ENCODE data around the gene ONECUT1.
A peak's percentile ranks its signal among the peaks of the same experiment; 100 is the strongest.

The ONECUT1 gene

GRCh38 chr15:52710708-52711389 lies 79.3 kb downstream of the ONECUT1 start:
- Mint-ChIP-seq H3K36me3 (ENCODE audit: low read depth) (no peaks in the 10 kb centered on the region), H3K9me3 (no peaks in the 10 kb centered on the region), H3K27ac (peak overlapping the region; percentile 23), H3K27me3 (no peaks in the 10 kb centered on the region), H3K4me1 (ENCODE audit: low read depth) (peaks cover 11% of the 10 kb centered on the region), H3K4me3 (no peak overlapping the region)

GRCh38 chr15:52710050-52710707 lies 80.0 kb downstream of the ONECUT1 start:
- H3K27me3 Mint-ChIP-seq, result no peaks in the 10 kb centered on the region
- H3K9me3 Mint-ChIP-seq, result no peaks in the 10 kb centered on the region
- no peaks in the 10 kb centered on the region for H3K36me3 Mint-ChIP-seq (ENCODE audit: low read depth)
- peaks cover 11% of the 10 kb centered on the region for H3K4me1 Mint-ChIP-seq (ENCODE audit: low read depth)
- no peak overlapping the region for H3K4me3 Mint-ChIP-seq
- H3K27ac Mint-ChIP-seq, result peak overlapping the region; percentile 23

GRCh38 chr15:52709187-52709981 lies 80.8 kb downstream of the ONECUT1 start:
- no peak overlapping the region for H3K27ac Mint-ChIP-seq

More at GRCh38 chr15:52709187-52709981, 80.8 kb downstream of the ONECUT1 start:
- no peaks in the 10 kb centered on the region for H3K36me3 Mint-ChIP-seq (ENCODE audit: low read depth)
- H3K4me1 Mint-ChIP-seq (ENCODE audit: low read depth), result peaks cover 11% of the 10 kb centered on the region
- H3K27me3 Mint-ChIP-seq, result no peaks in the 10 kb centered on the region
- H3K9me3 Mint-ChIP-seq, result no peaks in the 10 kb centered on the region
- H3K4me3 Mint-ChIP-seq, result peak overlapping the region; percentile 69
